BLaER1 (cell line): ENCODE results near the gene RHOBTB1.
"Not testable (repeated sequence)": the region's sequence is repeated elsewhere in the genome, so short reads cannot be mapped to it uniquely, and the experiment has no call there.

Experiments
- H3K27ac ChIP-seq: shearing (Covaris generic); formaldehyde crosslinking; 2 replicates; pipeline ENCODE4 v1.8.1; 2022
- H3K27me3 ChIP-seq: shearing (Covaris generic); formaldehyde crosslinking; 2 replicates; pipeline ENCODE4 v1.8.1; 2022
- H3K36me3 ChIP-seq: shearing (Covaris generic); formaldehyde crosslinking; 2 replicates; pipeline ENCODE4 v1.8.1; 2022
- H3K4me1 ChIP-seq: shearing (Covaris generic); formaldehyde crosslinking; 2 replicates; pipeline ENCODE4 v1.8.1; 2022
- H3K4me2 ChIP-seq: shearing (Covaris generic); formaldehyde crosslinking; 2 replicates; pipeline ENCODE4 v1.8.1; 2022
- H3K4me3 ChIP-seq: shearing (Covaris generic); formaldehyde crosslinking; 2 replicates; pipeline ENCODE4 v1.8.1; 2022
- H3K9ac ChIP-seq: shearing (Covaris generic); formaldehyde crosslinking; 2 replicates; pipeline ENCODE4 v1.8.1; 2022
- H3K9me3 ChIP-seq: shearing (Covaris generic); formaldehyde crosslinking; 2 replicates; pipeline ENCODE4 v1.8.1; 2022
- H4K20me1 ChIP-seq: shearing (Covaris generic); formaldehyde crosslinking; 2 replicates; pipeline ENCODE4 v1.8.1; 2022
- Cebpa-rat ChIP-seq: shearing (Covaris generic); IDR thresholded peaks from 2 replicates; pipeline ENCODE4 v1.8.1; 2022

Gene RHOBTB1

GRCh38 chr10:60834401-60834800 lies 109.6 kb downstream of the RHOBTB1 start:
- Histone ChIP-seq H3K4me1 (no peaks in the 10 kb centered on the region), H3K4me2 (no peak overlapping the region), H3K9me3 (no peaks in the 10 kb centered on the region), H3K27me3 (no peaks in the 10 kb centered on the region), H3K27ac (no peak overlapping the region), H3K4me3 (no peak overlapping the region), H3K36me3 (no peaks in the 10 kb centered on the region), H4K20me1 (no peaks in the 10 kb centered on the region), H3K9ac (no peak overlapping the region)
- TF ChIP-seq Cebpa-rat, result no peak

- not testable (repeated sequence) for H3K27ac ChIP-seq, H3K4me2 ChIP-seq, H3K27me3 ChIP-seq, H3K36me3 ChIP-seq, H3K4me1 ChIP-seq, H3K4me3 ChIP-seq, H3K9me3 ChIP-seq, H3K9ac ChIP-seq, H4K20me1 ChIP-seq
These were observed 111.8 kb downstream of the RHOBTB1 start for GRCh38 chr10:60832136-60832535.

- no peak for TF ChIP-seq Cebpa-rat
- Histone ChIP-seq H3K9me3 (no peaks in the 10 kb centered on the region), H3K36me3 (no peaks in the 10 kb centered on the region), H3K4me1 (peaks cover 8% of the 10 kb centered on the region; the same call in 1 of the 2 replicates), H4K20me1 (no peaks in the 10 kb centered on the region), H3K4me2 (peak overlapping the region; percentile 9; the same call in 1 of the 2 replicates), H3K9ac (no peak overlapping the region), H3K27ac (no peak overlapping the region), H3K27me3 (no peaks in the 10 kb centered on the region), H3K4me3 (no peak overlapping the region)
These were observed 115.5 kb downstream of the RHOBTB1 start for GRCh38 chr10:60828489-60828852.

- H3K36me3 ChIP-seq, result no peaks in the 10 kb centered on the region
- H3K4me3 ChIP-seq, result no peak overlapping the region
- no peak overlapping the region for H3K9ac ChIP-seq
- H4K20me1 ChIP-seq, result no peaks in the 10 kb centered on the region
- H3K27me3 ChIP-seq, result no peaks in the 10 kb centered on the region
- peaks cover 8% of the 10 kb centered on the region; the same call in 1 of the 2 replicates for H3K4me1 ChIP-seq
- H3K9me3 ChIP-seq, result no peaks in the 10 kb centered on the region
- H3K27ac ChIP-seq, result no peak overlapping the region
- no peak for TF ChIP-seq Cebpa-rat
- H3K4me2 ChIP-seq, result peak overlapping the region; percentile 9; the same call in 1 of the 2 replicates
These were observed 116.0 kb downstream of the RHOBTB1 start for GRCh38 chr10:60827791-60828488.

GRCh38 chr10:60825520-60825919 lies 118.5 kb downstream of the RHOBTB1 start:
- Histone ChIP-seq H3K9ac (no peak overlapping the region), H3K27ac (no peak overlapping the region), H3K4me1 (peaks cover 8% of the 10 kb centered on the region; the same call in 1 of the 2 replicates), H3K27me3 (no peaks in the 10 kb centered on the region), H3K9me3 (no peaks in the 10 kb centered on the region), H4K20me1 (no peaks in the 10 kb centered on the region), H3K4me2 (no peak overlapping the region), H3K4me3 (no peak overlapping the region), H3K36me3 (no peaks in the 10 kb centered on the region)
- TF ChIP-seq Cebpa-rat, result no peak

GRCh38 chr10:60823324-60823723 lies 120.7 kb downstream of the RHOBTB1 start:
- no peaks in the 10 kb centered on the region for H3K9me3 ChIP-seq

GRCh38 chr10:60822809-60823208 lies 121.2 kb downstream of the RHOBTB1 start:
- Histone ChIP-seq H4K20me1 (no peaks in the 10 kb centered on the region), H3K4me3 (no peak overlapping the region), H3K36me3 (no peaks in the 10 kb centered on the region), H3K9ac (no peak overlapping the region), H3K9me3 (no peaks in the 10 kb centered on the region), H3K4me2 (no peak overlapping the region), H3K27me3 (no peaks in the 10 kb centered on the region), H3K4me1 (peaks cover 6% of the 10 kb centered on the region; the same call in 1 of the 2 replicates), H3K27ac (no peak overlapping the region)
- no peak for TF ChIP-seq Cebpa-rat

More at GRCh38 chr10:60823324-60823723, 120.7 kb downstream of the RHOBTB1 start:
- no peak overlapping the region for H3K27ac ChIP-seq
- no peak overlapping the region for H3K4me3 ChIP-seq
- no peak overlapping the region for H3K4me2 ChIP-seq
- H3K9ac ChIP-seq, result no peak overlapping the region
- H3K4me1 ChIP-seq, result peaks cover 11% of the 10 kb centered on the region; the same call in 1 of the 2 replicates
- H3K36me3 ChIP-seq, result no peaks in the 10 kb centered on the region
- TF ChIP-seq Cebpa-rat, result no peak
- H4K20me1 ChIP-seq, result no peaks in the 10 kb centered on the region
- H3K27me3 ChIP-seq, result no peaks in the 10 kb centered on the region

- Histone ChIP-seq H3K9ac (no peak overlapping the region), H3K36me3 (no peaks in the 10 kb centered on the region), H3K4me3 (no peak overlapping the region), H3K27ac (no peak overlapping the region), H3K9me3 (no peaks in the 10 kb centered on the region), H3K4me1 (peaks cover 5% of the 10 kb centered on the region; the same call in 1 of the 2 replicates), H3K27me3 (no peaks in the 10 kb centered on the region), H4K20me1 (no peaks in the 10 kb centered on the region), H3K4me2 (no peak overlapping the region)
- TF ChIP-seq Cebpa-rat, result no peak
These were observed 122.3 kb downstream of the RHOBTB1 start for GRCh38 chr10:60821656-60822055.

GRCh38 chr10:60820093-60820754 lies 123.8 kb downstream of the RHOBTB1 start:
- Histone ChIP-seq H3K9ac (no peak overlapping the region), H3K9me3 (no peaks in the 10 kb centered on the region), H3K4me1 (peaks cover 5% of the 10 kb centered on the region; the same call in 1 of the 2 replicates), H3K4me3 (no peak overlapping the region), H3K27me3 (no peaks in the 10 kb centered on the region), H3K36me3 (no peaks in the 10 kb centered on the region), H4K20me1 (no peaks in the 10 kb centered on the region), H3K4me2 (no peak overlapping the region; the same call in 1 of the 2 replicates), H3K27ac (no peak overlapping the region)
- no peak for TF ChIP-seq Cebpa-rat
